NCI-H2107 treated with DMSO at 0.1 percent for 48 hours (cell line): ENCODE data around the gene FHOD3.

Experiments
- DNase-seq: peaks from one replicate; lab custom pipeline; 2025; ENCODE audit not compliant: unreplicated experiment; lab: John Stamatoyannopoulos, UW

The FHOD3 gene

DNA sequence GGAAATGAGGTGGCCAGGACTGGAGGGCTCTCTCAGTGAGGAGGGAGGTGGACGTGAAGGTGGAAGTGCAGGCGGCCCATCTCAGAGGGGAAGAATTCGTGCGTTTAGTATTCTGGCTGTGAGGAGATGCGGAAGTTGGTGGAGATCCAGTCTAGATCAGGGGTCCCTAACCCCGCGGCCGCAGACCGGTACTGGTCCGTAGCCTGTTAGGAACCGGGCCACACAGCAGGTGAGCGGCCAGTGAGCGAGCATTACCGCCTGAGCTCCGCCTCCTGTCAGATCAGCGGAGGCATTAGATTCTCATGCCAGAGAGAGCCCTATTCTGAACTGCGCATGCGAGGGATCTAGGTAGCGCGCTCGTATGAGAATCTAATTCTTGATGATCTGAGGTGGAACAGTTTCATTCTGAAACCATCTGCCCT, 1.6 kb upstream of the FHOD3 start:
- no peak for DNase-seq

DNA sequence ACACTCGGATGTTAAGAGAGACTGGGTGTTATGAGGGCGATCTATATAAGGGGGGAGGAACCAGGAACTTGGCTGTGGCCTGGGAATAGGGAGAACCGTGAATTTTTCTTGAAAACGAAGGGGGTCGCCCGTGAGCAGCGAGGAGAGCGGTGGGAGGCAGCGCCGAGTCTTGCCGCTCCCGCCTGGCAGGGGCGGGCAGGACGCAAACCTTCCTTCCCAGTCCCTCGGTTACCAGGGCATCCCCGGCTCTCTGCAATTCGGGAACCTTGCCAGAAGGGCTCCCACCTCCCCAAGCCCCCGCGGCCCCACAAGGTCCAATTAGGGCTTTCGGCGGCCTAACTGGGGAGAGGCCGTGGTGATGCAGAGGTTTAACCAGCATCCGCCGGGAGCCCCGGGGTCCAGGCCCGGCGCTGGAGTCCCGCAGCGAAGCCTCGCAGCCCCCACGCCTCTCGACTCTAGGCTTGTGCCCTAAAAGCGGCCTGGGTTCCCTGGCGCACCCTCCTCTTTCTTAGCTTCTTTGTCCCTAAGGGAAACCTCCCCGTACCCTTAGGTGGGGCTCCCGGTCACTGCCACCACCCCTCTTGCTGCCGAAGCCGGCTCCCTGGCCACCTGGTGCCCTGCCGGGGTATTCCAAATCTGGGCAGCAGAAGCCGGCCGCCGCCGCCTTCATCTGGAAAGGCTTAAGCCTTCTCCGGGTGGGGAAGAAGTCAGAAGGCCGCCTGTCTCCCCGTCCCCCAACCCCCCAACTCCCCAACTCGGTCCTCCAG, 680 bp upstream of the FHOD3 start:
- peak; percentile 89 for DNase-seq

GRCh38 chr18:36298126-36298741, 721 bp downstream of the FHOD3 start:
- DNase-seq, result no peak

DNA sequence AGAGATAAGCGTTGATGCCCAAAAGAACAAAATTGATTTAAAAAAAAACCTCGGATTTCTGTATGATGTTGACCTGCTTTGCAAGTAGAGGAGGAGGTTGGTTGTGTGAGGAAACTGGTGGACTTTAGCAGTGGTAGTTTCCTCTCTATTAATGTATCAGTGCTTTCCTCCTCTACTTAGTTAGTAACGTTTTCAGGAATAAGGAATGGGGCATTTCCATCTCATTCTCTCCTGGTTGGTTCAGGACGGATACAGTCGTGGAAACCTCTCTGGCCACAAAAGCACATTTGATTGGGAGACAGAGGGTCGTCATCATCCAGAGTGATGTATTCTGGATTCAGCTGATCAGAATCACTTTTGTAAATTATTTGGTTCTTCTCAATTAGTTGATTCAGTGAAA, 1.5 kb downstream of the FHOD3 start:
- DNase-seq, result no peak

DNA sequence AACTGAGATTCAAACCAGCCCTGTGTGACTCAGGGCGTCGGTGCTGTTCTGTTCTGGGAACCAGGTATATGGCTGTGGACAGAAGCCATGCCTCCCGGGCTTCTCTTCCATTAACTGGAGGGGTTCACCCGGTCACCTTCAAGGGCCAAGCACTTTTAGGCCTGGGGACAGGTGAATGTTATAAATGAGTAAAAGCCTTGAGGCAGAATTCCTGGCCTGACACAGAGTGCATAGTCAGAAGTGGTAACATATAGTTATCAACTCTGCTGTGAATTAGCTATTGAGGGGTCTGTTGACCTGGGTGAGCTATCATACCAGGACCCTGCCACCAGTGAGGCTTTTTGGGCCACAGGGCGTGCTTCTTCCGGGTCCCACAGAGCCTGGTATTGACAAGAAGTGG, 2.7 kb downstream of the FHOD3 start:
- no peak for DNase-seq

DNA sequence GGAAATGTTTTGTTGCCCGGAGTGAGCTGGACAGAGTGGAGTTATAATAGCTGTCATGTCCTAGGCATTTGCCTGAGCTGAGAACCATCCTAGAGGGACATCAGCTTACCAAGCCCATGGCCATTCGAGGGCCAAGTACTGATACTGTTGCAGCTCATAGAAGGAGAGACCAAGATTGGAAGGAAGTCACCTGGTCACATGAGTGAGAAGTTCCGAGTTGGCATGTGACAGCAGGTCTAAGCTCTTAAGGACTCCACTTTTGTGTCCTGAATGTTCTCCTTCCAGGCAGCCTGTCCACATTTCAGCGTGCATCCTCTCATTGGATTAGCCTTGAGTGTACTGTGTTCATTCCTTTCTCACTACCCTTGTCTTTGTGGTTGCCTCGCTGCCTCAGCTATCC, 4.4 kb downstream of the FHOD3 start:
- DNase-seq, result no peak

DNA sequence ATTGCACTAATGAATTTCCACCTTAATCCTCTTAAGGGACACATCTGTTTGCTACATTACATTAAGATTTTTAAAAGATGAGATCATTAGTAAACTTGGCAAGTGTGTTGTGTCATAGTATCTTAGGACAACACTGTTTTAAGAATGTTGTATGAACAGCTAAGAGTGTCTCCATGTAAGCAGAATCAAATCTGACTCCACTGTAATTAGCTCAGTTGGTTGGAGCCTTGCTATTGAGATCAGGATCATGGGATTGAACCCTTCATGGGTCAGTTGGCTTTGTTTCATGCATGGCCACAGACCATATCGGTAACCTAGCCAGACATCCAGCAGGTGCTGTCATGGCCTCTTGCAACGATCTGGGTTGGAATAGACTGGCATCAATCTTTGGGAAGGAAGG, 5.2 kb downstream of the FHOD3 start:
- DNase-seq, result no peak

DNA sequence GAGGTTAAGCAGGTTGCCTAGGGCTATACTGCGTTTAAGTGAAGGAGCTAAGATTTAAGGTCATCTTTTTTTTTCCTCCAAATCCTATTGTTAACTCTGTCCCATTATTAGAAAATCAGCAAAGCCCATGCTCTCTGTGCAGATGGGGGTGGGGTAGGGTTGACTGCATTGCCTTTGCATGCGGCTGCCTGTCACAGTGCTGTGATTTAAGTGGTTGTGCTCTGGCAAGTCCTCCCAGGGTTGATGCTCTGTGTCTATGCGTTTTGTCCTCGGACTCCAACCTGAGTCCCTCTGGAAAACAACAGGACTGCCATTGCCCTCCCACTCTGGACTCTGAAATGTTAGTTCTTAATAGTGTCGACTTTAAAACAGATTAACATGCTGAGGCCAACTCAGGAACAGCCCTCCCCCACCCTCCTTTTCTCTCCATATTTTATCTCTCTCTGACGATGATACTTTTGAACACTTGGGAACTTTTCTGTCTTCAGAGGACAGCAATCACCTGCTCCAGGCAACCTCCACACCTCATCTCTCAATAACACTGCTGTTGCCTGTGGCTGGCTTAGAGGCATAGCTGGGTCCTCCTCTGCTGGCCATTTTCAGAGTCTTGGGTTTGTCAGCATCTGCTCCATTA, 5.8 kb downstream of the FHOD3 start:
- no peak for DNase-seq

DNA sequence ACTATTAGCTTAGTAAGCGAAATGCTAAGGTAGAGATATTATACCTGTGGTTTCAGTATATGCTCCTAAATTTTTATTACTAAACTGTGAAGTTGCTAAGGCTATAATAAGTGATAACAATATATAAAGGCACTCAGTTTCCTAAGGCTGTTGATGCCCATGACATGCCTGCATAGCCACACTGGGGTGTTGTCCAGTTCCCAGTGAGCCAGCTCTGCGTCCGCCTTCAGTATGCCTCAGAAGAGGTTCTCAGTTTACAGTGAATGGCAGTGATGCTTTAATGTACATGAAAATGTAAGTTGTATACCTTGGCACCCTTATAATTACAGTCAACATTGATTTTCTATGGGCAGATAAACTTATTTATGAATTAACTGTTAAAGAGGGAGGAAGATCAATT, 7.2 kb downstream of the FHOD3 start:
- DNase-seq, result no peak

- DNase-seq, result no peak
Observed at GRCh38 chr18:36305375-36305774, 7.9 kb downstream of the FHOD3 start.

- DNase-seq, result no peak
Observed at GRCh38 chr18:36307513-36307912, 10.0 kb downstream of the FHOD3 start.

DNA sequence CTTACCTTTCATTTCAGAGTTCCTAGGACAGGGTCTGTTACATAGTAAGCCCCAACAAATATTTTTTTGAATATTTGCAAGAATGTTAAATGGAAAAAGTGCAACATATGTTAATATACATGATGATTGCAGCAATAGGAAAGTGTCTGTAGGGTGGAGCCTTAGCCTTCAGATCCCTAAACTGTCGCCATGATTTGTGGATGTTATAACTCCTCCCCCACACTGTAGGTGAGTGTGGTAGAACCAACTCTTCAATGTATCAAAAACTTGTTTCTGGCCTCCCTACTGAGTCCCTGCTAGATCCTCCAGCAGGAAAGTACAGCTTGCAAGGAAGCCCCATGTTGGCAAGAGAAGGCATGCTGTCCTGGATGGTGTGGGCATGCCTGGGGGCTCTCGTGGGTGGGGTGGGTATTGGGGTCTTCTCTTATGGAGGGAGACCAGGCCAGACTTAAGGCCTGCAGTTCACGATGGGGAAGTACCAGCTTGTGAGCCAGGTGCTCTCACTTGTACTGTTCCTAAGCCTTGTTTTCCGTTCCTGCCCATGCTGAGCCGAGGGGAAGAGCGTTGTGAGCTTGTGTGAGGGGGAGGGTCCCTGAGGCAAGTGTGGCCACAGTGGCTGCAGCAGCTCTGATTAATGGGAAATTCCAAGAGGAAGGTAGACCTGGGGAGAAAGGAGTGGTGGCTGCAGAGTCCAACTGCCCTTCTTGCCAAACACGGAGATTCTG, 11.4 kb downstream of the FHOD3 start:
- DNase-seq, result no peak

GRCh38 chr18:36309436-36310391, 12.2 kb downstream of the FHOD3 start:
- no peak for DNase-seq

DNA sequence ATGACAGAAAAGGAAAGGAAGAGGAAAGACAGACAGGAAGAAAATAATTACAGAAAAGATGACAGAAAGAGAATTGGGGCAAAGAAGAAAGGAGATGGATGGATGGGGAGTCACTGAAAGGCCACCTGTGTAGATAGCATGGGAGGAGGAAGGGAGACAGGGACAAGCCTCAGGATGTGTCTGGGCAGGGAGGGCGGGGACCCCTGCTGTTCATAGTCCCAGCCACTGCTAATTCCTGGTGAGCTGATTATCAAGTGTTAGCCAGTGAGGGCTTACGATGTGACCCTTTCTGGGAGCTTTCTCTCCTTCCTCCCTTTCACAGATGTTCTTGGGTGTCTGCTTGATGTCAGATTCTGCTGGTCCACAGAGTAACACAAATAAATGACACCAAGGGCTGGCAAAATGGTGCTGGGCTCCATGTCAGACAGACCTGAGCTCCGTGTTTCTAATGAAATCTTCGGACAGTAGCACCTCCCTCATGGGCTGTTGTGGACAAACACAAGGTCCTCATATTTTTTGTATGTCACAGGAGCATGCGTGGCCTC, 13.6 kb downstream of the FHOD3 start:
- no peak for DNase-seq

- no peak for DNase-seq
Observed at GRCh38 chr18:36312806-36313395, 15.4 kb downstream of the FHOD3 start.

DNA sequence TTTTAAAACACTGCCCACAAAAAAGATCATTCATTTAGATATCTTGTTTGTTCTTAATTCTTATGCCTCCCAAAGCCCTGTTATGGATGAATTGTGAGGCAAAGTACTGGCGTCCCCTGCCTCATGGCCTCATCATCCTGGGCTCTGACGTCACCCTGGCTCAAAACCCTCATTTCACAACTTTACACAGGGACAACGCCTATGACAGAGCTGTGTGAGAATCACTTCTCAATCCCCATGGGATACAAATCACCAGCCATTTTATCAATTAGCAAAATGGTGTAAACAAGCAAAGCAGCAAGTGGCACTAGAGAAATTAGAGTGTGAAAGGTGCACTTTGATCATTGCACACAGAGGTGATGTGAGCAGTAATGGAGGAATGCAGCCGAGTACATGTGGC, 16.6 kb downstream of the FHOD3 start:
- no peak for DNase-seq

- DNase-seq, result no peak
Observed at GRCh38 chr18:36314754-36315153, 17.2 kb downstream of the FHOD3 start.

DNA sequence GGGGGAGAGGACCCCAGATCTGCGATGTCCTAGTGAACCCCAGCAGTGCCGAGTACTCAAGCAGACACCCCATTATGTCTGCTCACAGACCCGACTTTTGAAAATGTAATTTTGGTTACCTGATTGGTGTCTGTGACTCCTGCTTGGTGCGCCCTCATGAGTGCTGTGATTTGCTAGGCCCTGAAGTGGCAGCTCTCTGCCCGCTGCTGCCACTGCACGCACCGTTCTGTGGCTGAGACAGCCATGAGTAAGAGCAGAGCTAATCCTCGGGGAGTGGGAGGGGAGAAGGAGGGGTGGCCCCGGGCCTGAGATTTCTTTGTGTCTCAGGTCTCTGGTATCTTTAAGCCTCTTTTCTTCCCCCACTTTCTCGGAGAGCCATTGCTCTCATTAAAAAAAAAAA, 18.2 kb downstream of the FHOD3 start:
- DNase-seq, result no peak

DNA sequence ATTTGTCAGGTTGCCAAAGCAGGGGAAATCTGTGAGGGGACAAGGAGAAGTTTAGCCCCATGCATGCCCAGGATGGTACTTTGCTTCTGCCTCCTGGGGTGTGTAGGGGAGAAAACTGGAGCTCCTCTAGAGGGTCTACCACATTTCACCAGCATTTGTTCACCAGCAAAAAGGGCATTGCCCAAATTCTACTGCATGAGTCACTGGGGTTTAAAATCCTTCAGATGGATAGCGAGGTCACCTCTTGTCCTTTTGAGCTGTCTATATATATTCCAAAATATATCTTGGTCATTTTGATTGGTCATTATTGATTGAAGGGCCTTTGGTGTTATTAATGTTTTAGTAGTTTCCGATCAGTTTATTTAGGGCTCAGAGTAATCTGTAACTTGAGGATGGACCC, 18.7 kb downstream of the FHOD3 start:
- DNase-seq, result no peak
